ENCODE measurements around the gene NADSYN1. TPM values are rescaled to one million over a fixed set of nuclear protein-coding genes. Genes with fewer than 3 reads are reported as not detected.

The NADSYN1 gene
- total RNA-seq, 4 donors from 2014 or later, result 54.2 to 85.9 (median 70.0) TPM

DNA sequence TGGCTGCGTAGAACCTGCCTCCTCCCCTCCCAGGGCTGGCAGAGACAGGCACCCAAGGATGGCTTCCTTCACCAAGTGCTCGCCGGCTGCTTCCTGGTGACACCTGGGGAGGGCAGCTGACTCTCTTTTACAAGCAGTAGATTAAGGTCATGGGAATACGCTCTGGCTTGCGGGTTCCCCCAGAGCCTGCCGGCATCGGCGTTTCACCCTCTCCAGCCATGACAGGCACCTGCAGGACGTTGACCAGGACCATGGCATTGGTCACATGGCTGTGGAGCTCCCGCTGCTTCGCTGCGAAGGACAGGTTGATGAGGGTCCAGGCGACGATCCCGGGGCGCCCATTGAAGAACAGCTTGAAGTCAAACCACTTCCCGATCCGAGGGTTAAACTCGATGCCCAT is 14.4 kb upstream of the NADSYN1 start:
- H3K4me1 ChIP-seq, result peaks cover 0 to 4% (median 0%) of the 10 kb centered on the region in 4 donors
- DNase-seq (ENCODE audit: low spot score in 2 of 2), result no peak
- H3K9me3 ChIP-seq, result no peaks in the 10 kb centered on the region
- H3K4me3 ChIP-seq, result no peak overlapping the region
- no peak for TF ChIP-seq EP300 (IDR thresholded peaks at IDR 0.05)
- TF ChIP-seq POLR2A (IDR thresholded peaks at IDR 0.05), result no peak
- TF ChIP-seq, protein P1, sequence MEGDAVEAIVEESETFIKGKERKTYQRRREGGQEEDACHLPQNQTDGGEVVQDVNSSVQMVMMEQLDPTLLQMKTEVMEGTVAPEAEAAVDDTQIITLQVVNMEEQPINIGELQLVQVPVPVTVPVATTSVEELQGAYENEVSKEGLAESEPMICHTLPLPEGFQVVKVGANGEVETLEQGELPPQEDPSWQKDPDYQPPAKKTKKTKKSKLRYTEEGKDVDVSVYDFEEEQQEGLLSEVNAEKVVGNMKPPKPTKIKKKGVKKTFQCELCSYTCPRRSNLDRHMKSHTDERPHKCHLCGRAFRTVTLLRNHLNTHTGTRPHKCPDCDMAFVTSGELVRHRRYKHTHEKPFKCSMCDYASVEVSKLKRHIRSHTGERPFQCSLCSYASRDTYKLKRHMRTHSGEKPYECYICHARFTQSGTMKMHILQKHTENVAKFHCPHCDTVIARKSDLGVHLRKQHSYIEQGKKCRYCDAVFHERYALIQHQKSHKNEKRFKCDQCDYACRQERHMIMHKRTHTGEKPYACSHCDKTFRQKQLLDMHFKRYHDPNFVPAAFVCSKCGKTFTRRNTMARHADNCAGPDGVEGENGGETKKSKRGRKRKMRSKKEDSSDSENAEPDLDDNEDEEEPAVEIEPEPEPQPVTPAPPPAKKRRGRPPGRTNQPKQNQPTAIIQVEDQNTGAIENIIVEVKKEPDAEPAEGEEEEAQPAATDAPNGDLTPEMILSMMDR (IDR thresholded peaks at IDR 0.05), result no peak
- no peaks in the 10 kb centered on the region for H3K27me3 ChIP-seq
- 96 to 97% methylated on average over 13 to 19 of the region's 19 CpGs for WGBS, 2 donors
- H3K36me3 ChIP-seq, result peaks cover 0 to 93% (median 0%) of the 10 kb centered on the region in 3 donors
- H3K27ac ChIP-seq, result no peak overlapping the region

DNA sequence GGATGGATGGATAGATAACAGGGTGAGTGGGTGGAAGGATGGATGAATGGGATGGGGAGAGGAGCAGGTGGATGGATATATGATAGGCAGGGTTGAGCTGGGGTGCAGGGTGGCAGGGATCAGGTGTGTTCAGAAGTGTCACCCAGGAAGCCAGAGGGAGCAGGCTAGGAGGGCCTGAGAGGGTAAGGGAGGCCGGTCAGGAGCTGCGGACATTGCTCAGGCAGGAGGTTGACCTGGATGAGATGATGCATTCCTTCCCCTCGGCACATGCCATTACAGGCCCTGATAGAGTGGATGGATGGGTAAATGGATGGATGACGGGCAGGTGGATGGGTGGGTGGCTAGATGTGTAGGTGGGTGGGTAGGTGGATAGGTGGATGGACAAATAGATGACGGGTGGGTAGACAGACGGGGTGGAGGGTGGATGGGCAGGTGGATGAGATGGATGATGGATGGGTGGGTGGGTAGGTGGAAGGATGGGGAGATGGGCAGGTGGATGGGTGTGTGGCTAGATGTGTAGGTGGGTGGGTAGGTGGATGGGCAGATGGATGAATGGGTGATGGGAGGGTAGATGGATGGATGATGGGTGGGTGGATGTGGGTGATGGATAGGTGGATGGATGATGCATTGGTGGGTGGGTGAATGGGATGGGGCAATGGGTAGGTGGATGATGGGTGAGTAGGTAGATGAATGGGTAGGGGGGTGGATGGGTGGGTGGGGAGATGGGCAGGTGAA is 12.8 kb upstream of the NADSYN1 start:
- TF ChIP-seq POLR2A (IDR thresholded peaks at IDR 0.05) (no peak), EP300 (IDR thresholded peaks at IDR 0.05) (no peak)
- TF ChIP-seq, protein P1 (IDR thresholded peaks at IDR 0.05), result no peak
- DNase-seq (ENCODE audit: low spot score in 2 of 2), result no peak
- Histone ChIP-seq H3K4me3 (no peak overlapping the region), H3K4me1 (no peaks in the 10 kb centered on the region), H3K36me3 (peaks cover 0 to 100% (median 3%) of the 10 kb centered on the region in 3 donors), H3K9me3 (no peaks in the 10 kb centered on the region), H3K27ac (no peak overlapping the region), H3K27me3 (no peaks in the 10 kb centered on the region)
- WGBS, 2 donors, result 91 to 92% methylated on average over 6 of the region's 6 CpGs

DNA sequence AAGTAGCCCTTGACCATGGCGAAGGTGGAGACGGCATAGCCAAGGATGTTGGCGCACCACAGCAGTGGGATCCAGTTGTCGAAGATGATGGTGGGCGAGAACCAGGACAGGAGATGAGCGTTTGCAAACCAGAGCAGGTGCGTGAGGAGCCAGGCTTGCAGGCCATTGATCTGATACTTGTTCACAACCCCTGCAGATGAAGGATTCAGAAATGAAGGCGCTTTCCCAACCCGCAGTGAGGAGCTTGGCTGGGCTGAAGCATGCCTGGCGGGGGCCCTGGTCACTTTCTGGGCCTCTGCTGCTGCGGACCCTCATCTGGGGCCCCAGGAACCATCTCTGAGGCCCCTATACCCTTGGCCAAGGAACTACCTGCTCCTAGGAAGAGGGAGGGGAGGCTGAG is 11.8 kb upstream of the NADSYN1 start:
- no peaks in the 10 kb centered on the region for H3K27me3 ChIP-seq
- DNase-seq (ENCODE audit: low spot score in 2 of 2), result no peak
- H3K4me1 ChIP-seq, result no peaks in the 10 kb centered on the region
- TF ChIP-seq POLR2A (IDR thresholded peaks at IDR 0.05) (no peak), EP300 (IDR thresholded peaks at IDR 0.05) (no peak)
- TF ChIP-seq, protein P1 (IDR thresholded peaks at IDR 0.05), result no peak
- no peak overlapping the region for H3K27ac ChIP-seq
- H3K4me3 ChIP-seq, result no peak overlapping the region
- H3K36me3 ChIP-seq, result peaks cover 0 to 100% (median 3%) of the 10 kb centered on the region in 3 donors
- 96 to 99% methylated on average over 8 to 11 of the region's 11 CpGs for WGBS, 2 donors
- peaks cover 0 to 2% (median 0%) of the 10 kb centered on the region in 4 donors for H3K9me3 ChIP-seq

DNA sequence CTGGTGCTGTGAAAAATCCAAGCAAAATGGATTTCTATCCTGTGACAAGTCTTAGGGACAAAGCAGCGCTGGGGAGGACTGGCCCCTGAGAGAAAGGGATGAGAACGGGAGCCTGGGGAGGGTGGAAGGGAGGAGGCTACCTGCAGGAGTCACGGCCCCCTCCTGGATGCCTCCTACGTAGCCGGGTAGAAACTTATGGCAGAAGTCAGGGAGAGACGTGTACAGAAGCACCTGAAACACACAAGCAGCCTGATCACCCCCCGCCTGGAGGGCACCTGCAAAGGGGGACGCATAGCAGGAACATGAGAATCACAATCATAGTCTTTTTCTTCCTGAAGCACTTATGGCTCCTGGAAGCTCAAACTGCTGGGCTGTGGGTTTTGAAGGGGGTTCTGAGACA is 10.9 kb upstream of the NADSYN1 start:
- H3K4me3 ChIP-seq, result no peak overlapping the region
- no peak for TF ChIP-seq POLR2A (IDR thresholded peaks at IDR 0.05)
- TF ChIP-seq, protein P1 (IDR thresholded peaks at IDR 0.05), result no peak
- no peak for TF ChIP-seq EP300 (IDR thresholded peaks at IDR 0.05)
- peaks cover 0 to 92% (median 3%) of the 10 kb centered on the region in 3 donors for H3K36me3 ChIP-seq
- no peak for DNase-seq (ENCODE audit: low spot score in 2 of 2)
- no peak overlapping the region for H3K27ac ChIP-seq
- H3K9me3 ChIP-seq, result peaks cover 0 to 2% (median 0%) of the 10 kb centered on the region in 4 donors
- H3K27me3 ChIP-seq, result no peaks in the 10 kb centered on the region
- H3K4me1 ChIP-seq, result peaks cover 0 to 4% (median 0%) of the 10 kb centered on the region in 4 donors
- WGBS, 2 donors, result 88 to 91% methylated on average over 8 of the region's 8 CpGs

DNA sequence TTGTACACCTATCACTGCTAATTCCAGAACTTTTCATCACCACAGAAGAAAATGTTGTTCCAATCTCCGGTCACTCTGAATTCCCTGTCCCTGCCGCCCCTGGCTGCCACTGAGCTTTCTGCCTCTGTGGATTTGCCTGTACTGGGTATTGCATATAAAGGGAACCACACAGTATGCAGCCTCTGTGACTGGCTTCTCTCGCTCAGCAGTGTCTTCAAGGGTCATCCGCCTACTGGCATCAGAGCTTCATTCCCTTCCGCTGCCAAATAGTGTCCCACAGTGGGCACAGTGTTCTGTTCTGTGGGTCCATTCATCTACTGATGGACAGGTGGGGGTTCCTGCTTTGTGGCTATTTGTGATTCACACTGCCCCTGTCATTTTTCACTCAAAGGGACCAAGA is 10.1 kb upstream of the NADSYN1 start:
- TF ChIP-seq EP300 (IDR thresholded peaks at IDR 0.05) (no peak), POLR2A (IDR thresholded peaks at IDR 0.05) (no peak)
- TF ChIP-seq, protein P1 (IDR thresholded peaks at IDR 0.05), result no peak
- Histone ChIP-seq H3K4me1 (peaks cover 0 to 12% (median 2%) of the 10 kb centered on the region in 4 donors), H3K4me3 (no peak overlapping the region), H3K27ac (no peak overlapping the region), H3K9me3 (peaks cover 0 to 2% (median 0%) of the 10 kb centered on the region in 4 donors), H3K36me3 (peaks cover 0 to 84% (median 3%) of the 10 kb centered on the region in 3 donors), H3K27me3 (no peaks in the 10 kb centered on the region)
- 87 to 93% methylated on average over 5 of the region's 5 CpGs for WGBS, 2 donors
- DNase-seq (ENCODE audit: low spot score in 2 of 2), result no peak

Measured in tibial nerve (tissue), 4 donors.